Vagina (tissue), 2 donors: ENCODE measurements around the gene MYH11. TPM values are rescaled to one million over a fixed set of nuclear protein-coding genes. Genes with fewer than 3 reads are reported as not detected.

Source experiments
- DNase-seq, 2 donors: peaks; one replicate each; pipeline ENCODE4 v3.0.0-alpha.2; 2017; ENCODE audit errors: extremely low spot score in 2 of 2
- H3K27ac ChIP-seq: fragments of 200-600 bp; sonication (generic); one replicate; pipeline ENCODE4 v1.5.1; 2019
- H3K27me3 ChIP-seq: fragments of 200-600 bp; sonication (generic); one replicate; pipeline ENCODE4 v1.5.1; 2019
- H3K36me3 ChIP-seq, 2 donors: fragments of 200-600 bp; sonication (generic); one replicate each; pipeline ENCODE4 v1.5.1; 2017 to 2019
- H3K4me1 ChIP-seq: fragments of 200-600 bp; sonication (generic); one replicate; pipeline ENCODE4 v1.5.1; 2019
- H3K4me3 ChIP-seq, 2 donors: fragments of 200-600 bp; sonication (generic); 1 replicate in 1 of 2; 2 replicates in 1 of 2; pipeline ENCODE4 v1.5.1; 2016 to 2019
- H3K9me3 ChIP-seq: fragments of 200-600 bp; sonication (generic); one replicate; pipeline ENCODE4 v1.5.1; 2019
- POLR2A ChIP-seq, 2 donors: fragments of 450-650 bp; IDR thresholded peaks; one replicate each; pipeline ENCODE4 v1.6.1; 2017; ENCODE audit warnings: antibody characterized with exemption in 2 of 2, mild to moderate bottlenecking in 2 of 2, moderate library complexity in 2 of 2
- POLR2AphosphoS5 ChIP-seq, 2 donors: sonication (generic); formaldehyde crosslinking; IDR thresholded peaks; one replicate each; pipeline ENCODE4 v1.9.0; 2017; ENCODE audit warnings: antibody characterized with exemption in 2 of 2, mild to moderate bottlenecking in 2 of 2, low read depth in 1 of 2; ENCODE audit not compliant: insufficient read depth in 1 of 2
- intact Hi-C: fragments of 100-400 bp; cut with DNase I; formaldehyde crosslinking; loops from one replicate; pipeline ENCODE4 v1.15.1; 2023
- total RNA-seq: library from RNA; depleted of rRNA; stranded (reverse); fragments of >200 nt; gene quantifications from one replicate; pipeline ENCODE4 v1.2.3, GENCODE V29; 2016
- TF ChIP-seq, protein P1 (sequence below), 3 experiments: fragments of 450-650 bp in 2 of 3; fragments of 200-600 bp in 1 of 3; sonication (generic) in 1 of 3; IDR thresholded peaks; one replicate each; pipeline ENCODE4 v1.5.1; 2017 to 2019; ENCODE audit warnings: antibody characterized with exemption in 3 of 3, mild to moderate bottlenecking in 2 of 3, moderate library complexity in 2 of 3

The MYH11 gene
- total RNA-seq, 1 donor from 2014 or later = 822 TPM

- no peak for DNase-seq
- Histone ChIP-seq H3K4me3 (no peak overlapping the region), H3K36me3 (no peaks in the 10 kb centered on the region), H3K27ac (no peak overlapping the region), H3K27me3 (no peaks in the 10 kb centered on the region), H3K4me1 (no peaks in the 10 kb centered on the region), H3K9me3 (no peaks in the 10 kb centered on the region)
- intact Hi-C loops = no loop called here
- TF ChIP-seq, protein P1, sequence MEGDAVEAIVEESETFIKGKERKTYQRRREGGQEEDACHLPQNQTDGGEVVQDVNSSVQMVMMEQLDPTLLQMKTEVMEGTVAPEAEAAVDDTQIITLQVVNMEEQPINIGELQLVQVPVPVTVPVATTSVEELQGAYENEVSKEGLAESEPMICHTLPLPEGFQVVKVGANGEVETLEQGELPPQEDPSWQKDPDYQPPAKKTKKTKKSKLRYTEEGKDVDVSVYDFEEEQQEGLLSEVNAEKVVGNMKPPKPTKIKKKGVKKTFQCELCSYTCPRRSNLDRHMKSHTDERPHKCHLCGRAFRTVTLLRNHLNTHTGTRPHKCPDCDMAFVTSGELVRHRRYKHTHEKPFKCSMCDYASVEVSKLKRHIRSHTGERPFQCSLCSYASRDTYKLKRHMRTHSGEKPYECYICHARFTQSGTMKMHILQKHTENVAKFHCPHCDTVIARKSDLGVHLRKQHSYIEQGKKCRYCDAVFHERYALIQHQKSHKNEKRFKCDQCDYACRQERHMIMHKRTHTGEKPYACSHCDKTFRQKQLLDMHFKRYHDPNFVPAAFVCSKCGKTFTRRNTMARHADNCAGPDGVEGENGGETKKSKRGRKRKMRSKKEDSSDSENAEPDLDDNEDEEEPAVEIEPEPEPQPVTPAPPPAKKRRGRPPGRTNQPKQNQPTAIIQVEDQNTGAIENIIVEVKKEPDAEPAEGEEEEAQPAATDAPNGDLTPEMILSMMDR (IDR thresholded peaks at IDR 0.05) = no peak
- no peak for TF ChIP-seq POLR2A (IDR thresholded peaks at IDR 0.05)
Observed at GRCh38 chr16:15752717-15753488, 103.9 kb downstream of the MYH11 start.

DNA sequence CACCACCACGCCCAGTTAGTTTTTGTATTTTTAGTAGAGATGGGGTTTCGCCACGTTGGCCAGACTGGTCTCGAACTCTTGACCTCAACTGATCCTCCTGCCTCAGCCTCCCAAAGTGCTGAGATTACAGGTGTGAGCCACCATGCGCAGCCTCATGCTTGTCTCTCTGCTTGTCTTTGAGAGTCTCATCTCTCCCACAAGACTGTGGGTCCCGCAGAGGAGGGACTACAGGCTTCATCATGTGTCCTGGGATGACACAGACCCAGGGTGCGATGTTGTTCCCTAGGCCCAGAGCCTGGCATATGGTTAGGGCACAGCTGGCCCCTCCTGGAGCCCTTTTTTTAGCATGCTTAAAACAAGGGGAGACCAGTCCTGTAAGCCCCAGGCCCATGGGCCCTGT is 104.9 kb downstream of the MYH11 start:
- intact Hi-C loops = no loop called here
- H3K9me3 ChIP-seq = no peaks in the 10 kb centered on the region
- H3K36me3 ChIP-seq = no peaks in the 10 kb centered on the region
- no peak for DNase-seq
- TF ChIP-seq POLR2A (IDR thresholded peaks at IDR 0.05) = no peak
- peak in 1 of 2 donors; percentile 13 for TF ChIP-seq POLR2AphosphoS5 (IDR thresholded peaks at IDR 0.05; ENCODE audit: insufficient read depth in 1 of 2, low read depth in 1 of 2)
- TF ChIP-seq, protein P1 (IDR thresholded peaks at IDR 0.05) = no peak
- no peaks in the 10 kb centered on the region for H3K27me3 ChIP-seq
- H3K27ac ChIP-seq = no peak overlapping the region
- H3K4me3 ChIP-seq = no peak overlapping the region
- no peaks in the 10 kb centered on the region for H3K4me1 ChIP-seq

- Histone ChIP-seq H3K4me3 (no peak overlapping the region), H3K36me3 (no peaks in the 10 kb centered on the region), H3K4me1 (no peaks in the 10 kb centered on the region), H3K27ac (no peak overlapping the region), H3K9me3 (no peaks in the 10 kb centered on the region), H3K27me3 (no peaks in the 10 kb centered on the region)
- no peak for DNase-seq
- intact Hi-C loops = no loop called here
- TF ChIP-seq, protein P1 (IDR thresholded peaks at IDR 0.05) = no peak
- peak in 1 of 2 donors; percentile 38 for TF ChIP-seq POLR2AphosphoS5 (IDR thresholded peaks at IDR 0.05; ENCODE audit: insufficient read depth in 1 of 2, low read depth in 1 of 2)
- no peak for TF ChIP-seq POLR2A (IDR thresholded peaks at IDR 0.05)
Observed at GRCh38 chr16:15749985-15750384, 106.8 kb downstream of the MYH11 start.

DNA sequence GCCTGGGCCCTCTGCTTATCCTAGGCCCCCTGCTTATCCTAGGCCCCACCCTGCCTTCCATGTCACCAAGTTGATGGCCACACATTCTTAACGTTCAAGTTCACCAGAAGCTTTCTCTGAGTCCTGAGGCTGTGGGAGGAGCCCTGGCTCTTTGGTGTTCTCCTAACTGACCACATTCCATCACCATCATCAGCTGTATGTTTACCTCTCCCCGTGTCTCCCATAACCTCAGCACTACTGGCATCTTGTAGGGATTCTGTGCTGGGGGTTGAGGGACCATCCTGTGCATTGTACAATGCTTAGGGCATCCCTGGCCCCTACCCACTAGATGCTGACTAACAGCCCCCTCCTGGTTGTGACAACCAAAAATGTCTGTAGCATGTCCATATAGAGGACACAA is 107.5 kb downstream of the MYH11 start:
- H3K27me3 ChIP-seq = no peaks in the 10 kb centered on the region
- no peak for DNase-seq
- no peak overlapping the region for H3K27ac ChIP-seq
- TF ChIP-seq POLR2AphosphoS5 (IDR thresholded peaks at IDR 0.05; ENCODE audit: insufficient read depth in 1 of 2, low read depth in 1 of 2) (no peak), POLR2A (IDR thresholded peaks at IDR 0.05) (no peak)
- TF ChIP-seq, protein P1 (IDR thresholded peaks at IDR 0.05) = no peak
- intact Hi-C loops = no loop called here
- H3K4me1 ChIP-seq = no peaks in the 10 kb centered on the region
- H3K9me3 ChIP-seq = no peaks in the 10 kb centered on the region
- H3K36me3 ChIP-seq = peaks cover 0 to 4% of the 10 kb centered on the region in 2 donors
- no peak overlapping the region for H3K4me3 ChIP-seq

- no peaks in the 10 kb centered on the region for H3K27me3 ChIP-seq
- no peak overlapping the region for H3K27ac ChIP-seq
- intact Hi-C loops = no loop called here
- no peak for DNase-seq
- H3K4me1 ChIP-seq = no peaks in the 10 kb centered on the region
- H3K4me3 ChIP-seq = no peak overlapping the region
- H3K36me3 ChIP-seq = peaks cover 0 to 11% of the 10 kb centered on the region in 2 donors
- no peaks in the 10 kb centered on the region for H3K9me3 ChIP-seq
- TF ChIP-seq POLR2A (IDR thresholded peaks at IDR 0.05) = no peak
- TF ChIP-seq, protein P1 (IDR thresholded peaks at IDR 0.05) = no peak
- TF ChIP-seq POLR2AphosphoS5 (IDR thresholded peaks at IDR 0.05; ENCODE audit: insufficient read depth in 1 of 2, low read depth in 1 of 2) = no peak
Observed at GRCh38 chr16:15748654-15749053, 108.2 kb downstream of the MYH11 start.
